A549 (cell line): Measurements from ENCODE around the gene BEND7.

ENCODE experiments used
- CBX2 ChIP-seq: fragments of 200-600 bp; sonication (generic); IDR thresholded peaks from 2 replicates; pipeline ENCODE4 v1.6.1; 2016; ENCODE audit warnings: low read depth, mild to moderate bottlenecking, borderline replicate concordance
- CBX8 ChIP-seq: fragments of 200-600 bp; sonication (generic); IDR thresholded peaks from 2 replicates; pipeline ENCODE4 v1.6.1; 2016
- CTCF ChIP-seq: fragments of >200 bp; sonication (Bioruptor Twin); formaldehyde crosslinking; IDR thresholded peaks from 3 replicates; pipeline ENCODE4 v1.5.1; 2016
- MYC ChIP-seq: IDR thresholded peaks from 2 replicates; pipeline ENCODE4 v1.6.1; 2012; ENCODE audit warnings: mild to moderate bottlenecking, inconsistent platforms, low read length, improper control_type of control experiment, borderline replicate concordance
- POLR2A ChIP-seq: IDR thresholded peaks from 2 replicates; pipeline ENCODE4 v1.6.1; 2012; ENCODE audit warnings: mild to moderate bottlenecking, low read length
- RFX5 ChIP-seq: fragments of 450-650 bp; IDR thresholded peaks from 2 replicates; pipeline ENCODE4 v1.7.1; 2014; ENCODE audit warnings: antibody characterized with exemption, mild to moderate bottlenecking, moderate library complexity

DNA sequence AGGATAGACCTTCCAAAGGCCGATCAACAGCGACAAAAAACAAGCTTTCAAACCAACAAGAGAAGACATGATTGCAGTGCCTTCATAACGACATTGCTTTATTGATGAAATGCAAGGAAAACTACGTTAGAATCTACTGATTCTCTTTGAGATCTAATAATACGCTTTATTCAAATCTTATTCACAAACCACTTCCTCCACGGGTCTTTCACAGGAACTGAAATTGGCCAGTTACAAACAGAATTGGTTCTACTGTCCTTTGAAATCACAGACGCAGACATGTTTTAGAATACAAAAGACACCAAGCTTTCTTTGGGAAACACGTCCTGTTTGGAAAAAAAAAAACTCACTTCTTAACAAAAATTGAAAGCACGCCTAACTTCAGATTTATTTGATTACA is 106.0 kb downstream of the BEND7 start:
- TF ChIP-seq POLR2A (no peak), CBX2 (no peak), CBX8 (no peak), MYC (no peak), CTCF (no peak), RFX5 (no peak)
